GM23338 (cell line): ENCODE results near the gene TNIP1. TPM values are rescaled to one million over a fixed set of nuclear protein-coding genes. Genes with fewer than 3 reads are reported as not detected.

Experiments used
- ATAC-seq: fragments of 200-7000 bp; cut with Tn5 transposase; 3 replicates; pipeline ENCODE4 v1.9.1; 2020
- DNase-seq: peaks from one replicate; pipeline ENCODE4 v3.0.0-alpha.2; 2015; ENCODE audit warnings: low spot score
- H2AFZ ChIP-seq: fragments of 200-600 bp; sonication (generic); 2 replicates; pipeline ENCODE4 v1.8.0; 2016; ENCODE audit warnings: antibody characterized with exemption, mild to moderate bottlenecking, moderate library complexity
- H3F3A ChIP-seq: fragments of 200-600 bp; sonication (generic); replicated peaks from 2 replicates; pipeline ENCODE4 v1.8.0; 2017; ENCODE audit warnings: antibody characterized with exemption, mixed run types, low read depth
- H3K27ac ChIP-seq: fragments of 200-600 bp; sonication (generic); 2 replicates; pipeline ENCODE4 v1.6.1; 2016; ENCODE audit warnings: low read depth
- H3K27me3 ChIP-seq: fragments of 200-600 bp; sonication (generic); 2 replicates; pipeline ENCODE4 v1.8.0; 2016; ENCODE audit warnings: mild to moderate bottlenecking, mixed run types, moderate library complexity; ENCODE audit not compliant: insufficient read depth
- H3K36me3 ChIP-seq: fragments of 200-600 bp; sonication (generic); 2 replicates; pipeline ENCODE4 v1.8.0; 2016; ENCODE audit warnings: mild to moderate bottlenecking; ENCODE audit not compliant: insufficient read depth
- H3K4me1 ChIP-seq: fragments of 200-600 bp; sonication (generic); 2 replicates; pipeline ENCODE4 v1.8.0; 2016; ENCODE audit warnings: mild to moderate bottlenecking, moderate library complexity; ENCODE audit not compliant: insufficient read depth
- H3K4me2 ChIP-seq: fragments of 200-600 bp; sonication (generic); 2 replicates; pipeline ENCODE4 v1.7.1; 2017; ENCODE audit warnings: mixed run types
- H3K4me3 ChIP-seq: fragments of 200-600 bp; sonication (generic); 2 replicates; pipeline ENCODE4 v1.6.1; 2016; ENCODE audit warnings: mixed run types
- H3K79me2 ChIP-seq: fragments of 200-600 bp; sonication (generic); replicated peaks from 2 replicates; pipeline ENCODE4 v1.8.0; 2017; ENCODE audit warnings: mild to moderate bottlenecking; ENCODE audit not compliant: insufficient read depth
- H3K9me2 ChIP-seq: fragments of 200-600 bp; sonication (generic); 2 replicates; pipeline ENCODE4 v1.8.0; 2017; ENCODE audit not compliant: insufficient read depth
- H4K20me1 ChIP-seq: fragments of 200-600 bp; sonication (generic); replicated peaks from 2 replicates; pipeline ENCODE4 v1.8.0; 2017; ENCODE audit warnings: mild to moderate bottlenecking; ENCODE audit not compliant: insufficient read depth
- H3K27ac Mint-ChIP-seq: 2 replicates; pipeline ENCODE4 v1.8.0; 2020; ENCODE audit warnings: inconsistent platforms, mild to moderate bottlenecking, moderate library complexity, mixed read lengths
- H3K27me3 Mint-ChIP-seq: 3 replicates; pipeline ENCODE4 v1.8.0; 2022; ENCODE audit warnings: low read depth, mild to moderate bottlenecking, moderate library complexity, mixed read lengths, inconsistent platforms; ENCODE audit not compliant: insufficient read depth, poor library complexity
- H3K36me3 Mint-ChIP-seq: 3 replicates; pipeline ENCODE4 v1.8.0; 2021; ENCODE audit warnings: low read depth, mild to moderate bottlenecking, inconsistent platforms, moderate library complexity, mixed read lengths
- H3K4me1 Mint-ChIP-seq: 3 replicates; pipeline ENCODE4 v1.8.0; 2020; ENCODE audit warnings: mild to moderate bottlenecking, inconsistent platforms, mixed read lengths
- H3K4me3 Mint-ChIP-seq: 3 replicates; pipeline ENCODE4 v1.8.0; 2021; ENCODE audit warnings: moderate library complexity, mild to moderate bottlenecking, inconsistent platforms, mixed read lengths
- H3K9me3 Mint-ChIP-seq: 3 replicates; pipeline ENCODE4 v1.8.0; 2020; ENCODE audit warnings: moderate library complexity, mild to moderate bottlenecking, inconsistent platforms, mixed read lengths
- CTCF ChIP-seq, 2 experiments: fragments of 200-600 bp in 1 of 2; sonication (generic) in 1 of 2; conservative IDR thresholded peaks; 2 replicates each; pipeline versions ENCODE4 v1.5.1 to v1.6.1; 2016 to 2017; ENCODE audit warnings: antibody characterized with exemption in 2 of 2, low read depth in 2 of 2, mild to moderate bottlenecking in 2 of 2, moderate library complexity in 1 of 2
- ETS1 ChIP-seq: IDR thresholded peaks from 2 replicates; pipeline ENCODE4 v1.6.1; 2016; ENCODE audit warnings: antibody characterized with exemption
- EZH2 ChIP-seq: fragments of 200-600 bp; sonication (generic); IDR thresholded peaks from one replicate; pipeline ENCODE4 v1.8.0; 2017; ENCODE audit warnings: antibody characterized with exemption, mild to moderate bottlenecking, low read depth; ENCODE audit not compliant: unreplicated experiment
- EZH2phosphoT487 ChIP-seq: fragments of 200-600 bp; sonication (generic); IDR thresholded peaks from one replicate; pipeline ENCODE4 v1.8.1; 2018; ENCODE audit warnings: antibody characterized with exemption; ENCODE audit not compliant: unreplicated experiment
- POLR2AphosphoS5 ChIP-seq: IDR thresholded peaks from 2 replicates; pipeline ENCODE4 v1.6.1; 2016; ENCODE audit warnings: antibody characterized with exemption, low read depth
- REST ChIP-seq: IDR thresholded peaks from one replicate; pipeline ENCODE4 v1.6.1; 2018; ENCODE audit warnings: antibody characterized with exemption; ENCODE audit not compliant: unreplicated experiment
- STAT1 ChIP-seq: IDR thresholded peaks from one replicate; pipeline ENCODE4 v1.6.1; 2016; ENCODE audit warnings: antibody characterized with exemption; ENCODE audit not compliant: unreplicated experiment
- ZNF114 ChIP-seq: fragments of 250-450 bp; sonication (Bioruptor Pico); IDR thresholded peaks from 2 replicates; pipeline ENCODE4 v1.5.0; 2020; ENCODE audit warnings: mild to moderate bottlenecking, moderate library complexity
- ZNF462 ChIP-seq: fragments of 250-450 bp; sonication (Bioruptor Pico); IDR thresholded peaks from 2 replicates; pipeline ENCODE4 v1.5.0; 2020; ENCODE audit warnings: mild to moderate bottlenecking, moderate library complexity
- polyA plus RNA-seq: library from polyadenylated mRNA; unstranded; fragments of >200 nt; fragmentation: Nextera tagmentation; extraction: Ambion mirVana; gene quantifications from 2 replicates; pipeline ENCODE4 v1.2.1, GENCODE V29; 2016
- total RNA-seq: library from RNA; depleted of rRNA; stranded (reverse); fragments of >200 nt; shearing (Covaris generic); gene quantifications from 2 replicates; pipeline ENCODE4 v1.2.3, GENCODE V29; 2014

The TNIP1 gene
- total and polyA plus RNA-seq, 2 experiments from 2014 or later = 10.3 to 29.6 TPM

GRCh38 chr5:151068433-151069197 is 12.2 kb downstream of the TNIP1 start:
- DNase-seq (no peak), ATAC-seq (no peak)
- H3K27ac Mint-ChIP-seq = no peak overlapping the region
- no peak overlapping the region for H3K27ac ChIP-seq
- no peaks in the 10 kb centered on the region for H3K4me1 ChIP-seq
- H3K27me3 ChIP-seq = no peaks in the 10 kb centered on the region
- H3K4me2 ChIP-seq = no peak overlapping the region
- H3K4me1 Mint-ChIP-seq = peaks cover 15% of the 10 kb centered on the region
- H3K79me2 ChIP-seq = peaks cover 10% of the 10 kb centered on the region
- no peak for TF ChIP-seq REST
- TF ChIP-seq EZH2 = no peak
- TF ChIP-seq ZNF462 (CRISPR knock-in tag) = no peak
- TF ChIP-seq ZNF114 (CRISPR knock-in tag) = no peak
- no peak for TF ChIP-seq ETS1
- no peak for TF ChIP-seq STAT1
- no peak for TF ChIP-seq CTCF (conservative IDR thresholded peaks at IDR 0.05; ENCODE audit: low read depth in 2 of 2)
- no peak for TF ChIP-seq POLR2AphosphoS5
- no peak for TF ChIP-seq EZH2phosphoT487
- no peaks in the 10 kb centered on the region for H3K36me3 ChIP-seq
- H3K27me3 Mint-ChIP-seq = peaks cover 6% of the 10 kb centered on the region
- no peak overlapping the region for H3K4me3 ChIP-seq
- peaks cover 8% of the 10 kb centered on the region; the same call in 1 of the 2 replicates for H4K20me1 ChIP-seq
- H3K9me3 Mint-ChIP-seq = no peaks in the 10 kb centered on the region
- no peak overlapping the region for H2AFZ ChIP-seq
- H3K9me2 ChIP-seq = no peaks in the 10 kb centered on the region
- peaks cover 8% of the 10 kb centered on the region; the same call in 2 of the 3 replicates for H3K36me3 Mint-ChIP-seq
- H3K4me3 Mint-ChIP-seq = no peak overlapping the region
- H3F3A ChIP-seq = no peaks in the 10 kb centered on the region
